Retinal pigment epithelial cell (primary cell): ENCODE data around the gene MAN1C1.

Experiments used
- DNase-seq: peaks from one replicate; pipeline ENCODE4 v3.0.0-alpha.2; 2010; ENCODE audit warnings: low read depth
- H3K4me3 ChIP-seq: 2 replicates; pipeline ENCODE4 v1.5.1; 2011; ENCODE audit warnings: mild to moderate bottlenecking, low read length, control low read depth, moderate library complexity
- CTCF ChIP-seq: conservative IDR thresholded peaks from 2 replicates; pipeline ENCODE4 v1.5.1; 2011; ENCODE audit warnings: low read depth, low read length, control low read depth, inconsistent platforms

The MAN1C1 gene

GRCh38 chr1:25641931-25642573 lies 25.5 kb downstream of the MAN1C1 start:
- DNase-seq = no peak

DNA sequence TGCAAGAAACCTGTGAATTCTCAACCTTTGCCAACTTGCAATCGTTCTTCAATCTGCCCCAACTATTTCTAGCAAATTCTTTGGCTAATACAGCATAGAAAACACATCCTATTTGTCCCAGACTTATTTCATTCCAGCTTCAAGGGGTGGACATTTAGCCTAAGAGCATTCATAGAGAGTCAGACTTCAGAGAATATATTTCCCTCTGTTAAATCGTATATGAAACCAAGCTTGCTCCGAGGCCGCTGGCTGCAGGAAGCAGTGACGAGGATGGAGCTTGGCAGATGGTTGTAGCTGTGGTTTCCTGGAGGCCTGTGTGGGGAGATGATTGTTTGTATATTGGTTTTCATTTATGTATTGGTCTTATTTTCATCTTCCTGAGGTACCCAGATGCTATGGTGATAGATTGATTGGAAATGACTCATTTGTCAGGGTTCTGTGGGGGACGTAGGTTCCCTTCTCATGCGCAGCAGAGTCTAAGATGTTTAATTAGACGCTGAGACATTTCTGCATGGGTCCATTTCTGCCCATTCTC lies 26.1 kb downstream of the MAN1C1 start:
- no peak for DNase-seq
- no peak overlapping the region for H3K4me3 ChIP-seq
- no peak for TF ChIP-seq CTCF

More at GRCh38 chr1:25641931-25642573, 25.5 kb downstream of the MAN1C1 start:
- H3K4me3 ChIP-seq = no peak overlapping the region
- no peak for TF ChIP-seq CTCF

DNA sequence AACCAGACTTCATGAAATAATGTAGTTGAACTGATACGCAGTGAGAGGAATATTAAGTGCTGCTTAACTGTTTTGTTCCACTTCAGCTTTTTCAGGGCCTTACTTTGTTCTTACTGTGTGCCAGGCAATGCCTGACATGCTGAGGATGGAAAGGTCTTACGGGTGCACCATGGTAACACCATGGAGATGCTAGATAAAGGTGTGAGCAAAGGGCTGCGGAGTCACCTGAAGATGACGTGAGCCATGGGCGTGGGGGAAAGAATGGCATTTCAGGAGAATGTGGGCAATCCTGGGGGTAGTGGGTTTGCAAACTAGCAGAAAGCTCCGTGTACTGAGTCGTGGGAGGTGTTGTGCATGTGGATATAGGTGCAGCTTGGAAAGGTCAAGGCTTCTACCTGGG lies 27.3 kb downstream of the MAN1C1 start:
- H3K4me3 ChIP-seq = no peak overlapping the region
- TF ChIP-seq CTCF = no peak
- no peak for DNase-seq

DNA sequence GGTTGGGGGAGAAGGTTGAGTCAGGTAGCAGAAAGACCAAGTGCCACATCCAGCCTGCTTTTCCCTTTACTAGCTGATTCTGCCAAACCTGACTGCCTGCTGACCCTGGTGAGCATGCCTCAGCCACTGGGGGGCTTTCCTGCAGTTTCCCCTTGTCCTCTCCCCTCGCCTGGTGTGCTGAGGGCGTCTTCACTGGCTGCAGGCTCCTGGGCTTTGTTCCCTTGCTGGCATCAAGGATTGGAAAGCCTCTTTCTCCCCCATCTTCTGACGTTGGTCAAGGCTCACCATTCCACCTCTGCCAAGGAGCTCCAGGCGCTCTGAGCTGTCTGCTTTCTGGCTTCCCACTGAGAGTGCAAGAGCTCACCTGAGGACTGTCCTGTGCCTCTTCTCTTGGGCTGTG lies 28.4 kb downstream of the MAN1C1 start:
- no peak overlapping the region for H3K4me3 ChIP-seq
- DNase-seq = no peak
- no peak for TF ChIP-seq CTCF

- no peak for TF ChIP-seq CTCF
- DNase-seq = no peak
- no peak overlapping the region for H3K4me3 ChIP-seq
Observed at GRCh38 chr1:25645637-25646400, 29.2 kb downstream of the MAN1C1 start.

DNA sequence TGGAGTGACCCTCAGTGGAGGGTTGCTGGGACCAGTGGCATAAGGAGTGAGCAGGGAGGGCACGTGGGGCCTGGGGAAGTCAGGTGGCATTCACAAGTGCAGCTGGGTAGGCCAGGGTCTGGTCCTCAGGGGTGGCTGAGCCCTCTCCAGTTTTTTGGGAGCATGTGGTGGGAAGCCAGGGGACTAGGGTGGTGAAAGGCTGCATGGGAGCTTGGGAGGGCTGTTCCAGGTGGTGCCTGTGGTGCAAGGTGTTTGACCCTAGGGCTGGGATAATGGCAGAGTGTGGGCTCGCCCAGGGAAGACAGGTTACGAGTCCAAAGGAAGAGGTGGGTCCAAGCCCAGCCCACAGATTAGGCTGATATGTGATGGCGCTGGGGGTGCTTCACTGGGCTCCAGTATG lies 30.5 kb downstream of the MAN1C1 start:
- DNase-seq = no peak
- H3K4me3 ChIP-seq = no peak overlapping the region
- TF ChIP-seq CTCF = no peak

- TF ChIP-seq CTCF = no peak
- no peak for DNase-seq
- no peak overlapping the region for H3K4me3 ChIP-seq
Observed at GRCh38 chr1:25647863-25648262, 31.3 kb downstream of the MAN1C1 start.
